ENCODE data around the gene SERHL2.
"Not testable (repeated sequence)": the region's sequence is repeated elsewhere in the genome, so short reads cannot be mapped to it uniquely, and the experiment has no call there.

- not testable (repeated sequence) for TF ChIP-seq CTCF (conservative IDR thresholded peaks at IDR 0.05; ENCODE audit: low read length); EZH2phosphoT487 (IDR thresholded peaks at IDR 0.05; ENCODE audit: borderline replicate concordance)
Measured at GRCh38 chr22:42552294-42552647, 1.5 kb upstream of the SERHL2 start.

Measured in Loucy (cell line).